Stomach (tissue), 9 donors: ENCODE results near the gene PRADC1. TPM values are rescaled to one million over a fixed set of nuclear protein-coding genes. Genes with fewer than 3 reads are reported as not detected.

Experiments used
- DNase-seq, 2 donors: peaks; one replicate each; pipeline versions ENCODE4 v3.0.0 to v3.0.0-alpha.2; 2013 to 2019
- H3K27ac ChIP-seq, 5 donors: fragments of 200-600 bp in 4 of 5; sonication (generic) in 4 of 5; one replicate each; pipeline ENCODE4 v1.5.1; 2013 to 2019; ENCODE audit warnings: mild to moderate bottlenecking in 1 of 5, moderate library complexity in 1 of 5
- H3K27me3 ChIP-seq, 3 donors: fragments of 200-600 bp; sonication (generic); one replicate each; pipeline ENCODE4 v1.5.1; 2017 to 2019; ENCODE audit warnings: mixed run types in 1 of 3
- H3K36me3 ChIP-seq, 4 donors: fragments of 200-600 bp; sonication (generic); 1 replicate in 3 of 4; 2 replicates in 1 of 4; pipeline ENCODE4 v1.5.1; 2016 to 2019
- H3K4me1 ChIP-seq, 4 donors: fragments of 200-600 bp; sonication (generic); one replicate each; pipeline ENCODE4 v1.5.1; 2016 to 2019
- H3K4me3 ChIP-seq, 4 donors: fragments of 200-600 bp; sonication (generic) in 3 of 4; one replicate each; pipeline ENCODE4 v1.5.1; 2016 to 2019; ENCODE audit warnings: mild to moderate bottlenecking in 1 of 4
- H3K9me3 ChIP-seq, 4 donors: fragments of 200-600 bp; sonication (generic); one replicate each; pipeline ENCODE4 v1.5.1; 2016 to 2019
- CTCF ChIP-seq, 7 experiments: fragments of 450-650 bp in 4 of 7; fragments of 200-600 bp in 3 of 7; sonication (generic) in 3 of 7; IDR thresholded peaks; one replicate each; pipeline ENCODE4 v1.5.1; 2016 to 2019; ENCODE audit warnings: antibody characterized with exemption in 7 of 7, control low read depth in 2 of 7, mild to moderate bottlenecking in 1 of 7
- EP300 ChIP-seq: sonication (generic); formaldehyde crosslinking; IDR thresholded peaks from one replicate; pipeline ENCODE4 v1.6.1; 2017; ENCODE audit warnings: antibody characterized with exemption
- POLR2A ChIP-seq, 4 donors: fragments of 450-650 bp; IDR thresholded peaks; one replicate each; pipeline ENCODE4 v1.6.1; 2016; ENCODE audit warnings: antibody characterized with exemption in 4 of 4, control low read depth in 2 of 4, mild to moderate bottlenecking in 1 of 4, moderate library complexity in 1 of 4
- POLR2AphosphoS5 ChIP-seq, 3 donors: sonication (generic); formaldehyde crosslinking; IDR thresholded peaks; one replicate each; pipeline ENCODE4 v1.6.1; 2016; ENCODE audit warnings: antibody characterized with exemption in 3 of 3
- WGBS, 5 donors: extraction: QIAGEN DNeasy Blood & Tissue Kit in 3 of 5; methylation state at CpG; one replicate each; pipeline versions ENCODE4 v1.1.5 to v1.1.7; 2013 to 2018; 5-methylcytosine and 5-hydroxymethylcytosine counted together
- intact Hi-C: fragments of 100-400 bp; cut with DNase I; formaldehyde crosslinking; loops from one replicate; pipeline ENCODE4 v1.15.1; 2023; ENCODE audit warnings: low total_unique reads
- polyA plus RNA-seq, 3 donors: library from polyadenylated mRNA; stranded (reverse); fragments of 200-250 nt; gene quantifications; one replicate each; pipeline ENCODE4 v1.2.3, GENCODE V29; 2013
- total RNA-seq, 5 donors: library from RNA; depleted of rRNA; stranded (reverse); fragments of >200 nt; gene quantifications; one replicate each; pipeline versions ENCODE4 v1.1.0 to v1.2.3, GENCODE V29; 2014 to 2016
- donor health status: healthy with polysubstance abuse.
- donor health status: Bipolar disorder and iron deficiency.
- donor health status: healthy.

Gene PRADC1
- total and polyA plus RNA-seq, 8 donors = 7.1 to 123 (median 22.1) TPM

- Histone ChIP-seq H3K4me3 (no peak overlapping the region), H3K4me1 (peaks cover 0 to 3% (median 0%) of the 10 kb centered on the region in 4 donors), H3K36me3 (peaks cover 92 to 100% (median 99%) of the 10 kb centered on the region in 4 donors), H3K27ac (no peak overlapping the region), H3K9me3 (no peaks in the 10 kb centered on the region), H3K27me3 (no peaks in the 10 kb centered on the region)
- no peak for DNase-seq
- WGBS, 5 donors = 86 to 97% (median 88%) methylated on average over 3 of the region's 3 CpGs
- intact Hi-C loops = no loop called here
- TF ChIP-seq EP300 (no peak), POLR2AphosphoS5 (IDR thresholded peaks at IDR 0.05) (no peak)
Observed at GRCh38 chr2:73244580-73244979, 11.5 kb upstream of the PRADC1 start.

GRCh38 chr2:73243884-73244570 lies 11.0 kb upstream of the PRADC1 start:
- Histone ChIP-seq H3K36me3 (peaks cover 89 to 100% (median 99%) of the 10 kb centered on the region in 4 donors), H3K27ac (no peak overlapping the region), H3K4me3 (no peak overlapping the region), H3K9me3 (no peaks in the 10 kb centered on the region), H3K4me1 (peaks cover 0 to 9% (median 2%) of the 10 kb centered on the region in 4 donors), H3K27me3 (no peaks in the 10 kb centered on the region)
- TF ChIP-seq CTCF (IDR thresholded peaks at IDR 0.05) (no peak), EP300 (no peak), POLR2AphosphoS5 (IDR thresholded peaks at IDR 0.05) (no peak), POLR2A (IDR thresholded peaks at IDR 0.05) (no peak)
- WGBS, 5 donors = 36 to 56% (median 39%) methylated on average over 5 of the region's 5 CpGs
- intact Hi-C loops = no loop called here
- no peak for DNase-seq

GRCh38 chr2:73239776-73240175 lies 6.7 kb upstream of the PRADC1 start:
- Histone ChIP-seq H3K36me3 (peaks cover 47 to 72% (median 63%) of the 10 kb centered on the region in 4 donors), H3K27ac (no peak overlapping the region), H3K9me3 (no peaks in the 10 kb centered on the region), H3K27me3 (no peaks in the 10 kb centered on the region), H3K4me1 (peaks cover 16 to 49% (median 35%) of the 10 kb centered on the region in 4 donors), H3K4me3 (no peak overlapping the region)
- WGBS, 5 donors = 48 to 53% (median 49%) methylated on average over 3 of the region's 3 CpGs
- intact Hi-C loops = no loop called here
- no peak for DNase-seq
- TF ChIP-seq CTCF (IDR thresholded peaks at IDR 0.05) (no peak), EP300 (no peak), POLR2A (IDR thresholded peaks at IDR 0.05) (no peak), POLR2AphosphoS5 (IDR thresholded peaks at IDR 0.05) (no peak)

GRCh38 chr2:73238976-73239375 lies 5.9 kb upstream of the PRADC1 start:
- Histone ChIP-seq H3K36me3 (peaks cover 39 to 64% (median 55%) of the 10 kb centered on the region in 4 donors), H3K4me1 (peaks cover 16 to 50% (median 36%) of the 10 kb centered on the region in 4 donors), H3K27me3 (no peaks in the 10 kb centered on the region), H3K27ac (no peak overlapping the region), H3K9me3 (no peaks in the 10 kb centered on the region), H3K4me3 (no peak overlapping the region)
- no peak for DNase-seq
- WGBS, 5 donors = 80 to 94% (median 86%) methylated on average over 1 of the region's 1 CpG
- intact Hi-C loops = no loop called here
- TF ChIP-seq POLR2AphosphoS5 (IDR thresholded peaks at IDR 0.05) = no peak
- no peak for TF ChIP-seq CTCF (IDR thresholded peaks at IDR 0.05)

- intact Hi-C loops = no loop called here
- Histone ChIP-seq H3K27me3 (no peaks in the 10 kb centered on the region), H3K4me1 (peaks cover 16 to 51% (median 39%) of the 10 kb centered on the region in 4 donors), H3K27ac (no peak overlapping the region), H3K4me3 (no peak overlapping the region), H3K9me3 (no peaks in the 10 kb centered on the region), H3K36me3 (peaks cover 31 to 55% (median 47%) of the 10 kb centered on the region in 4 donors)
- no peak for TF ChIP-seq EP300
- no peak for TF ChIP-seq POLR2A (IDR thresholded peaks at IDR 0.05)
- TF ChIP-seq CTCF (IDR thresholded peaks at IDR 0.05) = no peak
- no peak for TF ChIP-seq POLR2AphosphoS5 (IDR thresholded peaks at IDR 0.05)
- no peak for DNase-seq
- WGBS, 5 donors = 67 to 79% (median 74%) methylated on average over 3 of the region's 3 CpGs
Observed at GRCh38 chr2:73238149-73238548, 5.1 kb upstream of the PRADC1 start.
